ENCODE measurements around the gene HEATR5A.
"Not testable (repeated sequence)": the region's sequence is repeated elsewhere in the genome, so short reads cannot be mapped to it uniquely, and the experiment has no call there.

Gene HEATR5A

GRCh38 chr14:31265701-31266398 lies 154.5 kb downstream of the HEATR5A start:
- H3K27ac Mint-ChIP-seq = no peak overlapping the region
- no peak overlapping the region for H3K4me3 Mint-ChIP-seq
- H3K27me3 Mint-ChIP-seq = no peaks in the 10 kb centered on the region
- no peaks in the 10 kb centered on the region for H3K36me3 Mint-ChIP-seq
- no peak for DNase-seq
- H3K4me1 Mint-ChIP-seq = peaks cover 16% of the 10 kb centered on the region
- CTCF ChIA-PET = no interaction called here
- peaks cover 3% of the 10 kb centered on the region for H3K9me3 Mint-ChIP-seq

DNA sequence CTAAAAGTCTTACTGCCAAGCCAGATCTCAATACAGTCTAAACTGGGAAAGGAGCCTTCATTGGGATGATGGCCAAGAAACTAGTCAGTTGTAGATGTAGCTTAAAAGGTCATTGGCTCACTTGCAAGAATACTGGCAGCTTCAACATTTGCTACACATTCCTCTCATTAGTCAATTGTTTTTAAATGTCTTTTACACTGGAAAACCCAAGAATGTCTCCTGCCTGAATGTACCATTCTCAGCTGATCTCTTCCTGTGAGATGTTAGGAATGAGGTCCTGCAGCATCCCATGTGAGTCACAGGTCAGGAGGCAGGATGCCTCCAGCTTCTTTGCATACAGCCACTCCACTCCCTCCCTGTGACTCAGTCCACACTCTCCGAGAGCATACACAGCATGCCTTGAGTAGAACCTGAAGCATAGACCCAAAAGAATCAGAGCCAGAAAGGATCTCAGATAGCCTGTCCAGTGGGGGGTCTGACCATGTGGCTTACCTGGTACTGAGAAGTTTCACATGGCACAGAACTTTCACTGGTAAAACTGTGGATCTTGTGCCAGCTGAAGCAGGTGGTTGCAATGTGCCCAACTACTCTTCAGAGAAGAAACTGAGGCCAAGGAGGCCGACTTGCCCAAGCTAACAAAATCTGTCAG lies 156.7 kb downstream of the HEATR5A start:
- peaks cover 16% of the 10 kb centered on the region for H3K4me1 Mint-ChIP-seq
- H3K4me3 Mint-ChIP-seq = no peak overlapping the region
- no peaks in the 10 kb centered on the region for H3K27me3 Mint-ChIP-seq
- no peaks in the 10 kb centered on the region for H3K36me3 Mint-ChIP-seq
- CTCF ChIA-PET = no interaction called here
- H3K27ac Mint-ChIP-seq = no peak overlapping the region
- no peak for DNase-seq
- H3K9me3 Mint-ChIP-seq = no peaks in the 10 kb centered on the region

GRCh38 chr14:31261859-31262731 lies 158.3 kb downstream of the HEATR5A start:
- H3K27me3 Mint-ChIP-seq = no peaks in the 10 kb centered on the region
- no peak overlapping the region for H3K4me3 Mint-ChIP-seq
- DNase-seq = no peak
- no peak overlapping the region for H3K27ac Mint-ChIP-seq
- CTCF ChIA-PET = no interaction called here
- H3K4me1 Mint-ChIP-seq = peaks cover 16% of the 10 kb centered on the region
- no peaks in the 10 kb centered on the region for H3K36me3 Mint-ChIP-seq
- no peaks in the 10 kb centered on the region for H3K9me3 Mint-ChIP-seq

DNA sequence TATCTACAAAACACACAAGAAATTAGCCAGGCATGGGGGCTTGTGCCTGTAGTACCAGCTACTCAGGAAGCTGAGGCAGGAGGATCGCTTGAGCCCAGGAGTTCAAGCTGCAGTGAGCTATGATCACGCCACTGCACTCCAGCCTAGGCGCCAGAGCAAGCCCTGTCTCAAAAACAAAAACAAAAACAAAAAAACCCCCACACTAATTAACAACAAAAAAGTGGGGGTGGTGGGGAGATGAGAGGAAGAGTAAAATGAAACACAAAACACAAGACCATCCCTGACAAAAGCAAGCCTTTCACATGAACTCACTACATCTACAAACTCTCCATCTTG lies 158.9 kb downstream of the HEATR5A start:
- CTCF ChIA-PET = no interaction called here
- H3K4me1 Mint-ChIP-seq = peaks cover 16% of the 10 kb centered on the region
- H3K36me3 Mint-ChIP-seq = no peaks in the 10 kb centered on the region
- no peaks in the 10 kb centered on the region for H3K27me3 Mint-ChIP-seq
- H3K4me3 Mint-ChIP-seq = no peak overlapping the region
- no peak for DNase-seq
- no peaks in the 10 kb centered on the region for H3K9me3 Mint-ChIP-seq
- no peak overlapping the region for H3K27ac Mint-ChIP-seq

DNA sequence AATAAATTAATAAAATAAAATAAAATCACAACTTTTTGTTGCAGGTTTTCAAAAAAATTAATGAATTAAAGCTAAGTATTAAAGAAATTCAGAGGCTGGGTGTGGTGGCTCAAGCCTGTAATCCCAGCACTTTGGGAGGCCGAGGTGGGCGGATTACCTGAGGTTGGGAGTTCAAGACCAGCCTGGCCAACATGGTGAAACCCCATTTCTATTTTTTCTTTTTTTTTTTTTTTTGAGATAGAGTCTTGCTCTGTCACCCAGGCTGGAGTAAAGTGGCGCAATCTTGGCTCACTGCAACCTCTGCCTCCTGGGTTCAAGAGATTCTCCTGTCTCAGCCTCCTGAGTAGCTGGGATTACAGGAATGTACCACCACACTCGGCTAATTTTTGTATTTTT lies 161.3 kb downstream of the HEATR5A start:
- H3K27me3 Mint-ChIP-seq, H3K36me3 Mint-ChIP-seq, H3K9me3 Mint-ChIP-seq, H3K27ac Mint-ChIP-seq, H3K4me1 Mint-ChIP-seq, CTCF ChIA-PET, DNase-seq, H3K4me3 Mint-ChIP-seq: not testable (repeated sequence)

GRCh38 chr14:31258427-31259039 lies 161.8 kb downstream of the HEATR5A start:
- no peak overlapping the region for H3K27ac Mint-ChIP-seq
- no peak overlapping the region for H3K4me3 Mint-ChIP-seq
- CTCF ChIA-PET = no interaction called here
- H3K27me3 Mint-ChIP-seq = no peaks in the 10 kb centered on the region
- no peaks in the 10 kb centered on the region for H3K36me3 Mint-ChIP-seq
- no peaks in the 10 kb centered on the region for H3K9me3 Mint-ChIP-seq
- no peaks in the 10 kb centered on the region for H3K4me1 Mint-ChIP-seq
- DNase-seq = no peak

- H3K36me3 Mint-ChIP-seq, H3K9me3 Mint-ChIP-seq, H3K27me3 Mint-ChIP-seq, DNase-seq, H3K4me1 Mint-ChIP-seq, CTCF ChIA-PET, H3K4me3 Mint-ChIP-seq, H3K27ac Mint-ChIP-seq: not testable (repeated sequence)
Measured at GRCh38 chr14:31257554-31258426, 162.6 kb downstream of the HEATR5A start.

GRCh38 chr14:31257244-31257553 lies 163.2 kb downstream of the HEATR5A start:
- no peak for DNase-seq
- Mint-ChIP-seq H3K4me3 (no peak overlapping the region), H3K4me1 (no peaks in the 10 kb centered on the region), H3K36me3 (no peaks in the 10 kb centered on the region), H3K27me3 (no peaks in the 10 kb centered on the region), H3K9me3 (no peaks in the 10 kb centered on the region), H3K27ac (no peak overlapping the region)
- CTCF ChIA-PET = no interaction called here

DNA sequence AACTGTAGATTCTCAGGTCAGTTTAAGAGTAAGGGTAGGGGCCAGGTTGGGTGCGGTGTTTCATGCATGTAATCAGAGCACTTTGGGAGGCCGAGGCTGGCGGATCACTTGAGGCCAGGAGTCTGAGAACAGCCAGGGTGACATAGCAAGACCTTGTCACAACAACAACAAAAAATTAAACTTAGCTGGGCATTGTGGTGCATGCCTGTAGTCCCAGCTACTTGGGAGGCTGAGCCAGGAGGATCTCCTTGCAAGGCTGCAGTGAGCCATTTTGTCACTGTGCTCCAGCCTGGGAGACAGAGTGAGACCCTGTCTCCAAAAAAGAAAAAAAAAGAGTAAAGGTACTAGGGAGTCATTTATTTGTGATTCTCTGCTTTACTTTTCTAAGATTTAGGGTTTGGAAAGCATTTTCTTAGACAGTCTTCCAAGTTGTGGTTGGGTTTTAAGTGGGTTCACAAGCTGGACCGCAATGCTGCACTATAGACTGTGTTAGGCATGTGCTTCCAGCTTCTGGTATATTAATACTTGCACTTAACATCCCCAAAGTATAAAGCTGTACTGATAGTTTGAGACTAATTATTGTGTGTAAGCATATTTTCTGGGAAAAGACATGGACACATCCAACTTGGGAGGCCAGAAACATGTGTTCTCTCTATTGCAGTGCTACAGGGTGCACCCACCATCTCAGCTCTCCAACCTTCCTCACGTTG lies 163.7 kb downstream of the HEATR5A start:
- Mint-ChIP-seq H3K4me1 (no peaks in the 10 kb centered on the region), H3K27me3 (no peaks in the 10 kb centered on the region), H3K4me3 (no peak overlapping the region), H3K36me3 (no peaks in the 10 kb centered on the region), H3K9me3 (no peaks in the 10 kb centered on the region), H3K27ac (no peak overlapping the region)
- CTCF ChIA-PET = no interaction called here
- DNase-seq = no peak

GRCh38 chr14:31255918-31256317 lies 164.4 kb downstream of the HEATR5A start:
- H3K27me3 Mint-ChIP-seq, H3K4me1 Mint-ChIP-seq, H3K27ac Mint-ChIP-seq, CTCF ChIA-PET, H3K36me3 Mint-ChIP-seq, H3K9me3 Mint-ChIP-seq, H3K4me3 Mint-ChIP-seq, DNase-seq: not testable (repeated sequence)

DNA sequence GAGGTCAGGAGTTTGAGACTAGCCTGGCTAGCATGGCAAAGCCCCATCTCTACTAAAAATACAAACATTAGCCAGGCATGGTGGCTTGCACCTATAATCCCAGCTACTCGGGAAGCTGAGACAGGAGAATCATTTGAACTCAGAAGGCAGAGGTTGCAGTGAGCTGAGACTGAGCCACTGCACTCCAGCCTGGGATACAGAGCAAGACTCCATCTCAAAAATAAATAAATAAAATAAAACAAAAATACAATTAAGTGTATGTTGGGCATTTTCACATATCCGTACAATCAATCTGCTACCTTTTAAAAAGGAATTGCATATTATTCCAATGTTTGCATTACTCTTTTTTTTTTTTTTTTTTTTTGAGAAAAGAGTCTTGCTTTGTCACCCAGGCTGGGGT lies 165.1 kb downstream of the HEATR5A start:
- Mint-ChIP-seq H3K9me3 (no peaks in the 10 kb centered on the region), H3K4me3 (no peak overlapping the region), H3K36me3 (no peaks in the 10 kb centered on the region), H3K27me3 (no peaks in the 10 kb centered on the region), H3K27ac (no peak overlapping the region), H3K4me1 (no peaks in the 10 kb centered on the region)
- CTCF ChIA-PET = no interaction called here
- DNase-seq = no peak

GRCh38 chr14:31253746-31254471 lies 166.4 kb downstream of the HEATR5A start:
- H3K9me3 Mint-ChIP-seq = no peaks in the 10 kb centered on the region
- H3K27ac Mint-ChIP-seq = no peak overlapping the region
- DNase-seq = no peak
- H3K4me3 Mint-ChIP-seq = no peak overlapping the region
- no peaks in the 10 kb centered on the region for H3K36me3 Mint-ChIP-seq
- no peaks in the 10 kb centered on the region for H3K4me1 Mint-ChIP-seq
- no peaks in the 10 kb centered on the region for H3K27me3 Mint-ChIP-seq
- CTCF ChIA-PET = no interaction called here

DNA sequence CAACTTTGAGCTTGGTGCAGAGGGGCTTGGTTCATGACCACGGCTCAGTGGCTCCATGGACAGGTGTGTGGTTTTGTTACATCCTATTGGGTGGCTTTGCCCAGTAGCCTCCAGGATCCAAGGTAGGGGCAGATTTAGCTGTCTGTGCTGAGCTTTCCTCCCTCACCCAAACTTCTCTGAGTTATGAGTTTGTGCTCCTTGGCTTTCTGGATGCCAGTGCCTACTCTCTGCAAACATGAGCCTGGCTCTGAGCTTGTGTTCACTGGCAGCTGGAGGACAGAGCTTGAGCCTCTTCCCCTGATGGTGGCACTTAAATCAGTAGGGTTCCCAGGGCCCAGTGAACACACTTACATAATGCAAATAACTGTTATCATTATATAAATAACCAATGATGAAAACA lies 167.5 kb downstream of the HEATR5A start:
- no peaks in the 10 kb centered on the region for H3K36me3 Mint-ChIP-seq
- no peak for DNase-seq
- H3K4me3 Mint-ChIP-seq = no peak overlapping the region
- H3K9me3 Mint-ChIP-seq = no peaks in the 10 kb centered on the region
- H3K27me3 Mint-ChIP-seq = no peaks in the 10 kb centered on the region
- CTCF ChIA-PET = no interaction called here
- H3K4me1 Mint-ChIP-seq = no peaks in the 10 kb centered on the region
- H3K27ac Mint-ChIP-seq = no peak overlapping the region

Data from activated naive CD4-positive, alpha-beta T cell treated with anti-CD3 and anti-CD28 coated beads, Interleukin-2, amount 10 ng/mL, durations not matched to agents 7 days and 5 days (primary cell).